HCT116 (cell line): ENCODE results near the gene TMEM38B. TPM values are rescaled to one million over a fixed set of nuclear protein-coding genes. Genes with fewer than 3 reads are reported as not detected.

Experiments
- ATAC-seq: fragments of 200-7000 bp; cut with Tn5 transposase; 2 replicates; pipeline ENCODE4 v1.9.1; 2020; ENCODE audit warnings: mild to moderate bottlenecking, moderate library complexity
- BruUV-seq: library from RNA; stranded (reverse); fragments of 400-500 nt; replicated peaks from 2 replicates; lab custom pipeline; 2021; lab: Mats Ljungman, UMichigan
- CTCF ChIA-PET: fragments of 300-600 bp; sonication (Branson Sonifier 250); formaldehyde crosslinking; loops from one replicate; lab custom pipeline; 2021; ENCODE audit warnings: antibody characterized with exemption; lab: Charles Lee
- POLR2A ChIA-PET: fragments of 300-600, 350-600 bp; sonication (Branson Sonifier 250); formaldehyde crosslinking; loops from one replicate; lab custom pipeline; 2021; ENCODE audit warnings: antibody characterized with exemption; lab: Charles Lee
- RAD21 ChIA-PET, 2 experiments: fragments of 300-600 bp; sonication (Branson Sonifier 250); formaldehyde crosslinking; loops; one replicate each; lab custom pipeline; 2023; ENCODE audit warnings: low total read pairs in 2 of 2; ENCODE audit not compliant: uncharacterized antibody in 2 of 2, unreplicated experiment in 2 of 2, low non-redundant PET in 1 of 2; lab: Charles Lee
- DNase-seq: peaks from one replicate; pipeline ENCODE4 v3.0.0-alpha.2; 2010; ENCODE audit warnings: low read depth, low spot score
- H2AFZ ChIP-seq: fragments of 200-600 bp; shearing (Covaris generic), sonication (generic); 2 replicates; pipeline ENCODE4 v1.6.1; 2017; ENCODE audit warnings: low read depth, mixed run types, mixed read lengths, antibody characterized with exemption, low read length; ENCODE audit not compliant: poor library complexity, severe bottlenecking
- H3K27ac ChIP-seq: 2 replicates; pipeline ENCODE4 v1.5.1; 2012; ENCODE audit warnings: low read depth, low read length
- H3K27me3 ChIP-seq: fragments of 200-600 bp; sonication (generic); 2 replicates; pipeline ENCODE4 v1.6.1; 2016; ENCODE audit warnings: mixed run types, low read length, mixed read lengths; ENCODE audit not compliant: insufficient read depth
- H3K36me3 ChIP-seq, 2 experiments: fragments of 200-500 bp in 1 of 2; fragments of 200-600 bp in 1 of 2; sonication (Bioruptor generic) in 1 of 2; sonication (generic) in 1 of 2; 2 replicates each; pipeline versions ENCODE4 v1.5.1 to v1.6.1; 2014 to 2016; ENCODE audit warnings: low read length in 2 of 2, inconsistent platforms in 1 of 2, mixed read lengths in 1 of 2, mixed run types in 1 of 2; ENCODE audit not compliant: insufficient read depth in 2 of 2, control insufficient read depth in 1 of 2
- H3K4me1 ChIP-seq, 2 experiments: fragments of 200-600 bp in 1 of 2; sonication (generic) in 1 of 2; 2 replicates each; pipeline versions ENCODE4 v1.5.1 to v1.6.1; 2012 to 2017; ENCODE audit warnings: low read length in 2 of 2, inconsistent platforms in 1 of 2, mild to moderate bottlenecking in 1 of 2, mixed read lengths in 1 of 2, mixed run types in 1 of 2, moderate library complexity in 1 of 2; ENCODE audit not compliant: insufficient read depth in 2 of 2, control insufficient read depth in 1 of 2
- H3K4me2 ChIP-seq: fragments of 200-600 bp; sonication (generic); 2 replicates; pipeline ENCODE4 v1.6.1; 2017; ENCODE audit warnings: mixed run types, low read length, mixed read lengths
- H3K4me3 ChIP-seq, 2 experiments: fragments of 200-600 bp in 1 of 2; sonication (generic) in 1 of 2; replicated peaks in 1 of 2; 2 replicates each; pipeline ENCODE4 v1.5.1; 2011 to 2016; ENCODE audit warnings: low read length in 2 of 2, control low read depth in 1 of 2, low read depth in 1 of 2, mild to moderate bottlenecking in 1 of 2, mixed read lengths in 1 of 2, mixed run types in 1 of 2
- H3K79me2 ChIP-seq: fragments of 200-600 bp; sonication (generic); 2 replicates; pipeline ENCODE4 v1.6.1; 2017; ENCODE audit warnings: mild to moderate bottlenecking, mixed run types, low read length, moderate library complexity, mixed read lengths; ENCODE audit not compliant: insufficient read depth
- H3K9ac ChIP-seq: fragments of 200-600 bp; sonication (generic); 2 replicates; pipeline ENCODE4 v1.6.1; 2016; ENCODE audit warnings: low read length, mixed read lengths
- H3K9me2 ChIP-seq: fragments of 200-600 bp; sonication (generic), shearing (Covaris generic); 2 replicates; pipeline ENCODE4 v1.6.1; 2017; ENCODE audit warnings: mixed run types, mild to moderate bottlenecking, moderate library complexity; ENCODE audit not compliant: insufficient read depth
- H3K9me3 ChIP-seq, 2 experiments: fragments of 200-500 bp in 1 of 2; fragments of 200-600 bp in 1 of 2; sonication (Bioruptor generic) in 1 of 2; sonication (generic) in 1 of 2; 2 replicates each; pipeline ENCODE4 v1.6.1; 2014 to 2017; ENCODE audit warnings: low read length in 2 of 2, mixed read lengths in 2 of 2, inconsistent platforms in 1 of 2, low read depth in 1 of 2, mild to moderate bottlenecking in 1 of 2, mixed run types in 1 of 2, moderate library complexity in 1 of 2; ENCODE audit not compliant: control insufficient read depth in 1 of 2, insufficient read depth in 1 of 2
- H4K20me1 ChIP-seq: fragments of 200-600 bp; sonication (generic), shearing (Covaris generic); 2 replicates; pipeline ENCODE4 v1.6.1; 2017; ENCODE audit warnings: mixed run types, mild to moderate bottlenecking, moderate library complexity; ENCODE audit not compliant: insufficient read depth
- ATF3 ChIP-seq: IDR thresholded peaks from 2 replicates; pipeline ENCODE4 v1.6.1; 2012
- CBX3 ChIP-seq: IDR thresholded peaks from 2 replicates; pipeline ENCODE4 v1.6.1; 2012; ENCODE audit warnings: low read depth
- CEBPB ChIP-seq: IDR thresholded peaks from 2 replicates; pipeline ENCODE4 v1.6.1; 2012; ENCODE audit warnings: low read depth
- EZH2 ChIP-seq: fragments of 200-600 bp; sonication (generic); IDR thresholded peaks from 2 replicates; pipeline ENCODE4 v1.6.1; 2017; ENCODE audit warnings: antibody characterized with exemption, mixed run types
- FOSL1 ChIP-seq: IDR thresholded peaks from 2 replicates; pipeline ENCODE4 v1.6.1; 2012; ENCODE audit warnings: low read depth
- POLR2AphosphoS5 ChIP-seq: IDR thresholded peaks from 2 replicates; pipeline ENCODE4 v1.6.1; 2011; ENCODE audit warnings: mild to moderate bottlenecking, low read depth, low read length, moderate library complexity
- RAD21 ChIP-seq: IDR thresholded peaks from 2 replicates; pipeline ENCODE4 v1.6.1; 2012; ENCODE audit warnings: low read depth, mild to moderate bottlenecking
- REST ChIP-seq: IDR thresholded peaks from 2 replicates; pipeline ENCODE4 v1.6.1; 2012; ENCODE audit warnings: low read depth
- SP1 ChIP-seq: IDR thresholded peaks from 2 replicates; pipeline ENCODE4 v1.6.1; 2012; ENCODE audit warnings: low read depth
- TCF7L2 ChIP-seq: IDR thresholded peaks from 2 replicates; pipeline ENCODE4 v1.7.0; 2011; ENCODE audit warnings: borderline replicate concordance, inconsistent platforms; ENCODE audit not compliant: insufficient read depth, insufficient read length; ENCODE audit errors: extremely low read depth
- YY1 ChIP-seq: IDR thresholded peaks from 2 replicates; pipeline ENCODE4 v1.6.1; 2011; ENCODE audit warnings: low read length, low read depth, moderate library complexity, mild to moderate bottlenecking; ENCODE audit not compliant: insufficient replicate concordance; ENCODE audit errors: extremely low read depth
- ZNF274 ChIP-seq: fragments of 200-500 bp; sonication (Bioruptor generic); IDR thresholded peaks from 2 replicates; pipeline ENCODE4 v1.6.1; 2014; ENCODE audit warnings: mild to moderate bottlenecking, low read depth, low read length, inconsistent platforms
- intact Hi-C: fragments of 100-400 bp; cut with micrococcal nuclease; formaldehyde crosslinking; loops from 2 replicates; pipeline ENCODE4 v1.10.0; 2022
- total RNA-seq: library from RNA; stranded (reverse); gene quantifications from one replicate; pipeline ENCODE4 v1.2.1, GENCODE V29; 2021; ENCODE audit not compliant: unreplicated experiment

Gene TMEM38B
- total RNA-seq, 1 experiment from 2014 or later = 24.5 TPM

- RAD21 ChIA-PET = no interaction called here
- H3K9me2 ChIP-seq = no peaks in the 10 kb centered on the region
- H3K4me2 ChIP-seq = no peak overlapping the region
- no peak overlapping the region for H3K27ac ChIP-seq
- H3K9ac ChIP-seq = no peak overlapping the region
- CTCF ChIA-PET = no interaction called here
- H3K4me1 ChIP-seq = no peaks in the 10 kb centered on the region
- H3K36me3 ChIP-seq = no peaks in the 10 kb centered on the region
- POLR2A ChIA-PET = no interaction called here
- H3K9me3 ChIP-seq = no peaks in the 10 kb centered on the region
- BruUV-seq = no TSS peak
- intact Hi-C loops = no loop called here
- H2AFZ ChIP-seq = no peak overlapping the region
- no peak overlapping the region for H3K4me3 ChIP-seq
- TF ChIP-seq CEBPB (no peak), RAD21 (no peak), YY1 (no peak), EZH2 (no peak), SP1 (no peak), TCF7L2 (no peak), ZNF274 (no peak), POLR2AphosphoS5 (no peak), ATF3 (no peak), CBX3 (no peak), FOSL1 (no peak)
- no peak for DNase-seq
- H3K27me3 ChIP-seq = no peaks in the 10 kb centered on the region
- H4K20me1 ChIP-seq = no peaks in the 10 kb centered on the region
- no peak for ATAC-seq
- no peaks in the 10 kb centered on the region for H3K79me2 ChIP-seq
These were observed 24.0 kb upstream of the TMEM38B start for GRCh38 chr9:105670315-105670714.

GRCh38 chr9:105670775-105671174, 23.6 kb upstream of the TMEM38B start:
- no peaks in the 10 kb centered on the region for H3K9me2 ChIP-seq
- H3K27ac ChIP-seq = no peak overlapping the region
- no peak overlapping the region for H3K4me2 ChIP-seq
- H3K27me3 ChIP-seq = no peaks in the 10 kb centered on the region
- no peak for ATAC-seq
- no peak overlapping the region for H3K4me3 ChIP-seq
- no peaks in the 10 kb centered on the region for H3K79me2 ChIP-seq
- no peak overlapping the region for H3K9ac ChIP-seq
- CTCF ChIA-PET = no interaction called here
- intact Hi-C loops = no loop called here
- H4K20me1 ChIP-seq = no peaks in the 10 kb centered on the region
- no peaks in the 10 kb centered on the region for H3K9me3 ChIP-seq
- DNase-seq = no peak
- no peak for TF ChIP-seq REST
- no peak for TF ChIP-seq ZNF274
- TF ChIP-seq, all 23 proteins: peak for 0
- POLR2A ChIA-PET = no interaction called here
- Histone ChIP-seq H2AFZ (no peak overlapping the region), H3K36me3 (no peaks in the 10 kb centered on the region), H3K4me1 (no peaks in the 10 kb centered on the region)
- RAD21 ChIA-PET = interaction anchor here in 1 of 2 experiments (0.5 kb wide), 1 partner anchor 185 kb away, joined by 7 read pairs; no protein-coding TSS in a partner anchor
- BruUV-seq = no TSS peak
